NCI-H526 (cell line): ENCODE measurements around the gene GPHN.

Experiments
- DNase-seq, 2 experiments: peaks; one replicate each; lab custom pipeline; 2025; lab: John Stamatoyannopoulos, UW

GPHN gene

DNA sequence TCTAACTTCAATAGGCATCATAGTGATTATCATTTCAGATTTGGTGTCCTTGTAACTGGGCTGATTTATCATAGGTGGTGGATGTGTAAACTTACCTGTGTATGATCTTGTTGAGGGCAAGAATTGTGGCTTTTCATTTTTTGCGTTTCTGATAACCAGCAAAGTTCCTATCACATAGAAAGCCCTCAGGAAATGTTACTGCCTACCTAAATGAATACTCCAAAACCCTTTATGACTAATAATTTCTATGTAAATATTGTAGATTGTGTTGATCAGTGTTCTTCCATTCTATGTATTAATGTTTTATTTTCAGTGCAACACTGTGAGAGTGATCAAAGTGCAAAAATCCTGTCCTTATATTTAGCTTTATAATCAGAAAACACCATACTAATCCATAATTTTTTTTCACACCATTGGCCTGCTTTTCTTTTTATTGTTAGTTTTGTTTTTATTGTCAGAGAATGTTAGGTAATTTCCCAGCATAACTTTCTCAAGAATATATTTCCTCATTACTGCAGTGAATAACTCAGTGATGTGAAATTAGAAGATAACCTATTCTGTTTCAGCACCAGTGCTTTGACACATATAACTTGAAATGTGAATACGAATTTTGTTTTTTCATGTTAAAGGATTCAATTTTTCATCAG lies 94.1 kb downstream of the GPHN start:
- DNase-seq = no peak

DNA sequence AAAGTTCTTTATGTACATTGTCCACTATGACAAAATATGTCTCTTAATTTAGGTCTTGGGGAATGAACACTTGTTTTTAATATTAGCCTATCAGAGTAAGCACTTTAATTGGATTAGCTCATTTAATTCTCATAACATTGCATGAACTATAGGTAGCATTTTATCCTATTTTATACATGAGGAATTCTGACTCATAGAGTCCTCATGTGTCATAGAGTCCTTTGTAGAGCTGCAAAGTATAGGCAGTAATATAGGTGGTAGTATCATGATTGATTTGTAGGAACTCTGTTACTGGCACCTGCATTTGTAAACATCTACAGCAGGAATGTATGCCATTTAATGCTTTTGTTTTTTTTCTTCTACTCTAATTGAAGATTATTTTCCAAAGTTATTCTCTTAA lies 96.0 kb downstream of the GPHN start:
- no peak for DNase-seq

DNA sequence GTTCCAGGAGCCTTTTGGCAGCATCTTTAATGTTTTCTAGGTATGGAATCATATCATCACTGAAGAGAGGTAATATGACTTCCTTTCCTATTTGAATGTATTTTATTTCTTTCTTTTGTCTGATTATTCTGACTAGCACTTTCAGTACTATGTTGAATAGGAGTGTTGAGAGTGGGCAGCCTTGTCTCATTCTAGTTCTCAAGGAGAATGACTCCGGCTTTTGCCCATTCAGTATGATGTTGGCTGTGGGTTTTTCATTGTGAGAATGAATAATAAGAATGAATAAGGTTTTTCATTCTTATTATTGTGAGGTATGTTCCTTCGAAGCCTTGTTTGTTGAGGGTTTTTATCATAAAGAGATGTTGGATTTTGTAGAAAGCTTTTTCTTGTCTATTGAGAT lies 98.9 kb downstream of the GPHN start:
- no peak for DNase-seq

DNA sequence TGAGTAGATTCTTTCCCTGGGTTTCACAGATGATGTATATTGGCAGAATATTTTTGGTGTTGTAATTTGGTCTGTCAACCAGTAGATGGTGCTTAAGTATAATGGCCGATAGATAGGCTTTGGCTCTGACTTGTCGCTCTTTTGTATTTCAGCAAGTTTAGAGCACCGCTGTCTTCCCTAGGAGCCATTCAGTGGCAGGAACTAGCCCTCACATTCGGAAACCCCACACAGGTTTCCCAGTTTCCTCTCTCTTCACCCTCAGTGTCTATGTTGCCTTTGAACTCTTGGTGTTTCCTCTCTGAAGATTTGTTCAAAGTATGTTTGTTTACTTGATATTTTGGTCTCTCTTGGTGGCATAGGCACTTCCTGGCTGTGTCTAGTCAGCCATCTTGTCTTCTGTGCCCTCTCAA lies 102.2 kb downstream of the GPHN start:
- DNase-seq = peak in 1 of 2 experiments; percentile 1

DNA sequence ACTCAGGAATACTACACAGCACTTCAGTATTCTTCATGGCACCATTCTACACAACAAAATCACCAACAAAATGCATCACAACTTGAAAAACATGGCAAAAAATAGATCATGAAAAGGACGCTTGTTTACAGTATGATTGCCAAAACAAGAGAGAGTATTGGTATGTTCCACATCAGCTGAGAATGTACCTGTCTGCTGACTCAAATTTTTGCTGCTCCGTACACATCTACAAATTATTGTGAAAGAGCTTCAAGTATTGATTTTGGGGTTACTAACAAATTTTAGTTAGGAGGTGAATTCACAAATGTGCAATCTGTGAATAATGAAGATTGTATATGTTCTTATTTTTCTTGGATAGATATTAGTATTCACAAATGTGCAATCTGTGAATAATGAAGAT lies 105.4 kb downstream of the GPHN start:
- no peak for DNase-seq

DNA sequence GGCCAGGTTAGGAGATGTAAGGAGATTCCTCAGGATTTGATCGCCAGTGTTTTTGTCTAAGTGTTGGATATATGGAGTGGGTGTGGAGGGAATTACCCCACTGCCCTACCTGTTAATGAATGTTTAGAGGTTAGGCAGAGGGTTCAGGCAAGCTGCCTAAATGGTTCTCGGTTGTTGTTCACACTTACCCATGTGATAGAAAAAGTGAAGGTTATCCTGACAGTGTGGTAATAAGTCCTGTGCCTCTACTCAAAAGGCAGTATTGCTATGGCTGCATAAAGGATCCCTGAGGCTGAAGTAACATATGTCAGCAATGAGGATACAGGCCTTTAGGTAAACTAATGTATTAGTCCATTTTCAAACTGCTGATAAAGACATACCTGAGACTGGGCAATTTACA lies 112.0 kb downstream of the GPHN start:
- DNase-seq = no peak

DNA sequence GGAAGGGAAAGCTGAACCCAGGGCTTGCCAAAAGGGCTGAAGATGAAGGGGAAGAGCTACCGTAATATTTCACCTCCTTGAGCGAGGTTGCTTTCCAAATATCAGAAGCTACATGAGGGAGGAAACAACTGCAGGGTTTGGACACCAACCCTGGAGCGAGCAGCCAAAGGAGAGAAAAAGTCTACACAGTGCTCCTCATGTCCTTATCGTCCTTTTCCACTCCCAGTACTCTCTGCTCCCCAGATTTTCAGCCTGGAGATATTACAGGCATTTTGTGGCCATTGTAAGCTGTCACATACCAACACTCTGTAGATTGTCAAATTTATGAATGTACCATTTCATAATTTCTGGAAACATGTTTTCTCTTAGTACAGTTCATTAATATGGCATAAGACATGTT lies 115.9 kb downstream of the GPHN start:
- no peak for DNase-seq

DNA sequence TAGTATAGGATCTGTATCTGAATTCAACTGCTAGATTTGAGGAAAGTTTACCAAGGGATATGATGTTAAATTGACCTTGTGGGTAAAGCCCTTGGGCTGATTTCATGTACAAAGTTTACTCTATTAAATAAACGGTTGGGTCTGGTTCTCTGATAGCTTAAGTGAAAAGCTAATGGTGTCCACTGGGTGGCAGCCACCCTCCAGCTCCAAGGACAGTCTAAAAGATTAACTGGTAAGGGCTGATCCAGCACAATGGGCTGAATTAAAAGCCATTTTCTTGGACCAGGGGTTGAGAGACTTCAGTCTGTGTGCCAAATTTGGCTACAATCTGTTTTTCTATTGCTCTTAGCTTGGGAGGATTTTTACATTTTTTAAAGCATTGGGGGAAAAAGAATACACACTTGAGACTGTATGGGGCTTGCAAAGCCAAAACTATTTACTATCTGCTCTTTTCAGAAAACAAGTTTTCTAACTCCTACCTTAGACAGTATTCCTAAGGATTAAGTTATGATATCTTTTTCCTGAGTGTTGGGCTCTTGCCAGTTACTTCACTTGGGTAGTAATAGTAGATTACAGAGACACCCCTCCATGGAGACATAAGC lies 116.5 kb downstream of the GPHN start:
- DNase-seq = peak; percentile 40 to 78

DNA sequence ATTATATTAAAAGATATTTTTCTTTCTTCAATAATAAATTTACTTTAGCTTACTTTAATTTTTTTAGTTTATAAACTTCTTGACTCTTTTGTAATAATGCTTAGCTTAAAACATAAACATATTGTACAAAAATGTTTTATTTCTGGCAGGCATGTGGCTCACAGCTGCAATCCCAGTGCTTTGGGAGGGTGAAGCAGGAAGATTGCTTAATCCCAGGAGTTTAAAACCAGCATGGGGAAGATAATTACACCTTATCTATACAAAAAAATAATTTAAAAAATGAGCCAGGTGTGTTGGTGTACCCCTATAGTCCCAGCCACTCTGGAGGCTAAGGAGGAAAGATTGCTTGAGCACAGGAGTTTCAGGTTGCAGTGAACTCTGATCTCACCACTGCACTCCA lies 120.7 kb downstream of the GPHN start:
- DNase-seq = no peak

DNA sequence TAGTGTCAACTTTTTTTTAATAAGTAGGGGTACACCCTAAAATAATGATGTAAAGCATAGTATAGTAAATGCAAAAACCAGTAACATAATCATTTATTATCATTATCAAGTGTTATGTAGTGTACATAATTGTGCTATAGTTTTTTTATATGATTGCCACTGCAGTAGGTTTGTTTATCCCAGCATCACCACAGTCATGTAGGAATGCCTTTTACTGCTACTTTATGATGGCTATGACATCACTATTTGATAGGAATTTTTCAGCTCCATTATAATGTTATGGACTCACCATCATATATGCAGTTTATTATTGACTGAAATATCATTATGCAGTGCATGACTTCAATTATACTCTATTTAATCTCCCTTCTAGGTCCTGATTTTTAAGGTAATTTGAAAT lies 121.6 kb downstream of the GPHN start:
- no peak for DNase-seq

DNA sequence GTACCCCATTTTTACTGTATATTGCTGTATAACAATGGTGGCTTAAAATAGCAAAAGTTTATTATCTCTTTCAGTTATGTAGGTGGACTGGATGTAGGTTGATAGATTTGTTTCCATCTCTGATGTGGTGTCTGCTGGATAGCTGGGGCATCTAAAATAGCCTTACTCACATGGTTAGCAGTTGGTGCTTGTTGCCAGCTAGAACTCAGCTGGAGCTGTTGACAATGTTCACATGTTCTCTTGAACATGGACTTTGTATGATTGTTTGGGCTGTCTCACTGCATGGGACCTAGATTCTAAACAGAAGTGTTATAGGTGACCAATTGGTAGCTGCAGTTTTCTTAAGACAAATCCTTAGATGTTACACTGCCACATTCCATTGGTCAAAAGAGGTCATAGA lies 126.9 kb downstream of the GPHN start:
- DNase-seq = no peak

DNA sequence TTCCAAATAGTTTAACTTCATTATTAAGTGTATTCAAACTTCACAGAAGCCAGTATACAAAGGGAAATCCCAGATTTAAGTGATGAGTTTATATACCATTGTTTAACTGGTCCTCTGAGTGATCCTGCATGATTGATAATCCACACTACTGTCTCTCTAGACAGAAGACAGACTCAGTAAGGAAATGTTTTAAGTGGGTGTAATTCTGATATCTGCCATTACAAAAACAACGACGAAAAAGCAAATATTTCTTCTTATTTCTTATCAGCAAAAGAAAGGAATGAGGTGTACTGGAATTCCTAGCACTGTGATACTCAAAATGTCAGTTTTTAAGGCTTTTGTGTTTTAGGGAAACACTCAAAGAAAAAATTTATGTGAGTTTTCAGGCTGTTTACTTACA lies 127.5 kb downstream of the GPHN start:
- DNase-seq = no peak

DNA sequence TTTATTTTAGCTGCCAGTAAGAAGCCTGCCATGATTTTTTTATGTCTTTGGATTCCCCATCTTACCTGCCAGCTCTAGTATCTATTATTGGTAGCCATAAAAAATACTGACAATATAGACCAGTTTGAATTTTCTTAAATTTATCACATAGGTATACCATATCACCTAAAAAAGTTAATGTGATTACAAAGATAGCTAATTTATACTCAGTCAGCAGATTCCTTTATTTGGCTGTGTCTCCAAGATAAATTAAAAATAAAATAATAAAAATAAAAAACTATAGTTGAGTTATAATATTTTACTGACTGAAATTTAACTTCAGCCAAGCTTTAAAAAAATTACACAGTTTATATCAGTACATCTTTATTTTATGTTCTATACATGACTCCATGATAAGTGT lies 128.3 kb downstream of the GPHN start:
- no peak for DNase-seq

DNA sequence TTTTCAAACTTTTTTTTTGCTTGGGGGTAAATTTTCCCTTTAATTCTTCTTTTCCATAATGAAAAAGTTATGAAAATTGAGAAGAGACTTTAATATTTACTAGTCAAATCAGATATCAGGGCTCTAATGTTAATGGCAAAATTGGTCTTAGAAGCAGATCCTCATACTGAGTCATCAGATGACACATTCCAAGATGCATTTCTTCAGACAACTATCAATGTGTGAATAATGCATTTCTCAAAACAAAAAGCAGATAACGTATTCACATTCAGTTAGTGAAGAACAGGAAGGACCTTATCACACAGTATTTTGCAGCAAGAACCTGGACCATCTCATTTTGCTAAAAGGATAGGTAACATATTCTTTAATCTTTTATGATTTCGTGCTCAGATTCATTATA lies 130.7 kb downstream of the GPHN start:
- no peak for DNase-seq

DNA sequence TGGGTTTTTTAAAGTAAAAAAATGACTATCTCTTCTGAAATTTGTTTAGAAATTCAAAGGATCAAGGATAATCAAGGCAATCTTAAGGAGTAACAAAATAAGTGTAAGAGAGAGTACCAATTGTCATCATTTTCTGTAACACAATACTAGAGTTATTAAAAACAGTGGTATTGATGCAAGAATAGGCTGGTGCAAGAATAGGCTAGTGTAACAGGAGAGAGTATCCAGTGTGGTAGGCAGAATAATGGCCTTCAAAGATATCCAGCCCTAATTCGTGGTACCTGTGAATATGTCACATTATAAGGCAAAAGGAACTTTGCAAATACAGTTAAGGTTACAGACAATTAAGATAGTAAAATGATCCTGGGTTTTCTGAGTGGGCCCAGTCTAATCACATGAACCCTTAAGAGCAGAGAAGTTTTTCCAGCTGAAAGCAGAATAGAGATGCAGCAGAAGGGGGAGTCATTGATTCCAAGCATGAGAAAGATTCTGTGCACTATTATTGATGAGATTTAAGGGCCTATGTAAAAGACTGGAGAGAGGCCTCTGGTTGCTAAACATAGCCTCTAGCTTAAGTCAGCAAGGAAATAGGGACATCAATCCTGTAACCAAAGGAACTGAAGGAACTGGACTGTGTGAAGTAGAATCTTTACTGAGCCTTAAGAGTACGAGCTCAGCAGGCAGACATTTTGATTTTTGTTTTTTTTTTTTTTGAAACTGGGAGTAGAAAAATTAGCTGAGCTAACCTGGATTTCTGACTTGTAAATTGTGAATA lies 134.1 kb downstream of the GPHN start:
- DNase-seq = no peak

DNA sequence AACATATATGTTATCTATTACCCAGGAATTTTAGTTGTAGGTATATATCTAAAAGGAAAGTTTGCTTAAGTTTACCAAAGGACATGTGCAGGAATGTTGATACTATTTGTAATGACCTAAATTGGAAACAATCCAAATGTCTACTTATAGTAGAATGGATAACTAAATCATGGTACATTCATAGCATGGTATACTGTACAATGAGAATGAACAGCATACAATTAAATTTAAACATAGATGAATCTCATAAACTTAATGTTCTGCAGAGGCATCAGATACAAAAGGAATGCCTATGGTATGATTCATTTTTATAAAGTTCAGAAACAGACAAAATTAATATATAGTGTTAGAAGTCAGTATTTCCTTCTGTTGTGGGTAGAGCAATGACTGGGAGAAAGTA lies 135.4 kb downstream of the GPHN start:
- no peak for DNase-seq

DNA sequence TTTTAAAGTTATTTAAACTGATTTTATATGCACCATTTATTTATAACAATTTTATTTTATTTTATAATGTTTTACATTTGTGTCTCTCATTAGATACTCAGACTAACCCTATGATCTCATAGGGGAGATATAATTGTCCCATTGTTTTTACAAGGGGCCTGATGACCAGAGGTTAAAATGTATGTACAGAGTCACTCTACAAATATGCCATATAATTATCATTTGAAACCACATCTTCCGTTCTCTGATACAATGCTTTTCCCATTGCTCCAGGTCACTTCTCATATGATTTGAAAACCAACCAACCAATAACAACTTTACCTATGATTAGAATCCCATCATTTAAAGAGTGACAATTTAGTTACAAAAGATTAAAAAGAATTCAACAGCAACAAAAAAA lies 137.8 kb downstream of the GPHN start:
- no peak for DNase-seq

DNA sequence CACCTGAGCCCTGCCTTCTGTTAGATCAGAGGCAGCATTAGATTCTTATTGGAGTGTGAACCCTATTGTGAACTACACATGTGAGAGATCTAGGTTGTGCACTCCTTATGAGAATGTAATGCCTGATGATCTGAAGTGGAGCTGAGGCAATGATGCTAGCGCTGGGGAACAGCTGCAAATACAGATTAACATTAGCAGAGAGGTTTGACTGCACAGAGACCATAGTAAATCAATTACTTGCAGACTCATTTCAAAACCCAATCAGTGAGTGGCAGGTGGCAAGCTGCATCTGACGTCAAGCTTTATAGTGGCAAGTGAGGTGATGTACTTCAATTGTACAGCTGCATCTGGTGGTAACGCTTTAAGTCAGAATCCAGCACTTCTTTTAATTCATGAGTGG lies 141.6 kb downstream of the GPHN start:
- DNase-seq = no peak

DNA sequence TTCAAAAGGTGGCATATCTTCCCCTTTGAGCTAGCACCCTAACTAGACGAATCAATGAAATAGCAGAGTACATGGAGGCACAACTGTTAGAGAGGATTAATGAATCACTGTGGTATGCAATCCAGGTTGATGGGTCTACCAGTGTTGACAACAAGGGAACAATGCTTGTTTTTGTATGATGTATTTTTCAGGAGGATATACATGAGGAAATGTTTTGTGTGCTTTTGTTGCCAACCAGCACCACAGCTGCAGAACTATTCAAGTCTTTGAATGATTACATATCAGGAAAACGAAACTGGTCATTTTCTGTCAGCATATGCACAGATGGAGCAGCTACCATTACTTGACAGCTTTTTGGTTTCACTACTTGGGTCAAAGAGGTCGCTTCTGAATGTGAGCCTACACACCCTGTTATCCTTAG lies 142.6 kb downstream of the GPHN start:
- no peak for DNase-seq

DNA sequence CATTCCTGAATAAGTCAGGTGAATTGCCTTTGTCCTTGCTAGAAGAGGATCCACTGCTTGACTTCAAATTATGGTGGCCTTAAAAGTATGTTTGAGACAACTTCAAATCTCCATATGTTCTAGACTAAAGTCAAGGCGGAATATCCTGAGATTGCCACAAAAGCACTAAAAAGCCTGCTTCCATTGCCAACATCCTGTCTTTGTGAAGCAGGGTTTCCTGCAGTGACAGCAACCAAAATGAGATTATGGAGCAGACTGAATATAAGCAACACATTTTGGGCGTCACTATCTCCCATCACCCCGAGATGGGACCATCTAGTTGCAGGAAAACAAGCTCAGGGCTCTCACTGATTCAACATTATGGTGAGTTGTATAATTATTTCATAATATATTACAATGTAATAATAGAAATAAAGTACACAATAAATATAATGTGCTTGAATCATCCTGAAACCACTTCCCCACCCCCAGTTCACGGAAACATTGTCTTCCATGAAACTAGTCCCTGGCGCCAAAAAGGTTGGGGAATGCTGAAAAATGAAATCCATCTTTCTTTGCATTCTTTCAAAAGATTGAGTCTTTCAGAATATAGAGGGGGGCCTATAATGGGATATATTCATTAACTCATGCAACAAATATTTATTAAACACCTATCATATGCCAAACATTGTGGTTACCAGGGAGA lies 143.7 kb downstream of the GPHN start:
- no peak for DNase-seq

DNA sequence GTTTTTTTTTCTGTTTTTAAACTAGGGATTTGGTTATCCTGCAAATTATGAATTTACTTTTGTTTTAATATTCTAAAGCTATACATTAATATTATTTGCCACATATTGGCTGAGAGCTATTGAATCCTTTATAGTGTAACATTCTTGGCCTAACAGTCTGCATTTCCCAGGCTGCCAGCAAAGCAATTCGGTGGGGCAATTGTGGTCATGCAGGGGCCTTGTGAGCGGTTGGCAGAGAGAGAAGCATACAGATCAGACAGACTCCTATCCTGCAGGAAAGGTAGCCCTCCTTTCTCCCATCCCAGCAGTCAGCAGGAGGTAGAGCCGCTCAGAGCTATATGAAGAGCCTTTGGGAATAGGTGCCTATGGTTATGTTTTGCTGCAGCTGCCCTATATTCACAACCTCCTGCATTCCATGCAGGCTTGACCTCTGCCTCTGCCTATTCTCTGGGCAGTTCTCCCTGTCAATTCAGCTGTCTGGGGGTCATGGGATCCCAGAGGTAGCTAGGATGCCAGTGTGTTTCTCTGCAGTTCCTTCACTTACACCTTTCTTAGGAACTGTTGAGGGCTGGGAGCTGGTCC lies 144.7 kb downstream of the GPHN start:
- DNase-seq = no peak

DNA sequence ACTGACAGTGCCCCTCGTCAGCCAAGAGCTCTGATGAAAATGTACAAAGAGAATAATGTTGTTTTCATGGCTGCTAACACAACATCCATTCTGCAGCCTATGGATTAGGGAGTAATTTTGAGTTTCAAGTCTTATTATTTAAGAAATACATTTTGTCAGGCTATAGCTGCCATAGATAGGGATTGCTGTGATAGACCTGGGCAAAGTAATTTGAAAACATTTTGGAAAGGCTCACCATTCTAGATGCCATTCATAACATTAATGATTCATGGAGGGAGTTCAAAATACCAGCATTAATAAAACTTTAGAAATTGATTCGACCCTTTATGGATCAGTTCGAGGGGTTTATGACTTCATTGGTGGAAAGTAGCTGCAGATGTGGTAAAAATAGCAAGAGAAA lies 149.8 kb downstream of the GPHN start:
- no peak for DNase-seq

DNA sequence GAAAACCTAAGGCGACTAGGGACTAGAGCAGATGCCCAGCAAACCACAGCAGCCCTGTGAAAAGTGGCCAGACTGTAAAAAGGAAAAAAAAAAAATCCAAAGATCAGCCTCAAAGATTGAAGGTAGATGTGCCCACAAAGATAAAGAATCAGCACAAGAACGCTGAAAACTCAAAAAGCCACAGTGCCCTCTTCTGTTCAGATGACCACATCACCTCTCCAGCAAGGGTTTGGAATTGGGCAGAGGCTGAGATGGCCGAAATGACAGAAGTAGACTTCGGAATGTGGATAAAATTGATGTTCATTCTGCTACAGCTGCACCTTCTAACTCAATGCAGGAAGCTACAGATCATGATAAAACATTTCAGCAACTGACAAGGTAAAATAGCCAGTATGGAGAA lies 154.4 kb downstream of the GPHN start:
- peak in 1 of 2 experiments; percentile 18 for DNase-seq
